ENCODE measurements around the gene TAF7.

TAF7 gene

DNA sequence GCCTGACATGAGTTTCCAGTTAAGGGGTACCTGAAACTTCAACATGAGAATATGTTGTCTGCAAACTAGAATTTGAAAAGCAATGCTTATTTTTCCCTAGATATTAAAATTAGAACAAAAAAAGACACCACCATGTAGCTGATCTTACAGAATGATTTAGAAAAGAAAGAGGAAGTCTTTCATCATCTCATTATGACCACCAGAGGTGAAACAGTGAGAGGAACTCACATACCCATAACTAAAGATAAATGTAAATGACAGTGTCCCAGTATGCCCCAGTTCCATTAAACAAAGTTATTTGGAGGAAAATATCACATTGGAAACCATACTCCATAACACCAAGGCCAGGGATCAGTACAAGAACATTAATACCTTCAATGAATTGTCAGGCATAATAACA is 6.9 kb downstream of the TAF7 start:
- TF ChIP-seq ZNF274 (IDR thresholded peaks at IDR 0.05; ENCODE audit: low read depth, low read length) = no peak
- H3K4me3 ChIP-seq (ENCODE audit: low read length) = no peak overlapping the region

DNA sequence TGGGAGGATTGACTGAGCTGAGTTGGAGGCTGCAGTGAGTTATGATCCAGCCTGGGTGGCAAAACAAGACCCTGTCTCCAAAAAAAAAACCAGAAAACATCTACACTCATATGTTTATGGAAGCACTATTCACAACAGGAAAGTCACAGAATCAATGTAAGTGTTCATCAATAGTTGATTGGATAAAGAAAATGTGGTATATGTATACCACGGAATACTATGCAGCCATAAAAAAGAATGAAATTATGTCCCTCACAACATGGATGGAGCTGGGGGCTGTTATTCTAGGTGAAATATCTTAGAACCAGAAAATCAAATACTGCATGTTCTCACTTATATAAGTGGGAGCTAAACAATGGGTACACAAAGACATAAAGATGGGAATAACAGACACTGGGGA is 14.0 kb downstream of the TAF7 start:
- no peak overlapping the region for H3K4me3 ChIP-seq (ENCODE audit: low read length)
- TF ChIP-seq ZNF274 (IDR thresholded peaks at IDR 0.05; ENCODE audit: low read depth, low read length) = no peak

DNA sequence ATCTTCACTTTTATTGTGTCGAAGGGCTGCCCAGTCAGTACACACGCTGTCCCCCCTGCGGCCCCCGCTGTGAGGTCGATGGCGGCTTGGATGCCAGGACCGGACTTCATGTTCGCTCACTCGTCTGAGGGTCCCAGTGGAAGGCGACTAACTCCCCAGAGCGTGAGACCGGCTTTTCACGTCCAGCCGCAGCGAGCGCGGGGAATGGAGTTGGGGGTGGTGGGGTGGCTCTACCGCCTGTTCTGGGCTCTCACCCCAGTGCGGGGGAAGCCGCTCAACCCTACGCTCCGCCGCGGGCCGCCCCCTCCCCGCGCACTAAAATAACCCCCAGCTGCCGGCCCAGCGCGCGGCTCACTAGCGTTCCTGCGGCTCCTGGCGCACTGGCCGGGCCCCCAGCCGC is 16.8 kb downstream of the TAF7 start, which contains the start of gene SLC25A2:
Gene SLC25A2, minus strand, starts transcription at position 294 of the 400 bp plus-strand sequence. Its CDS starts 184 bp downstream, at position 110.
- H3K4me3 ChIP-seq (ENCODE audit: low read length) = no peak within 1 kb of the TSS
- TF ChIP-seq ZNF274 (IDR thresholded peaks at IDR 0.05; ENCODE audit: low read depth, low read length) = no peak

GRCh38 chr5:141298376-141298775 is 22.2 kb downstream of the TAF7 start:
- TF ChIP-seq ZNF274 (IDR thresholded peaks at IDR 0.05; ENCODE audit: low read depth, low read length) = no peak
- no peak overlapping the region for H3K4me3 ChIP-seq (ENCODE audit: low read length)

DNA sequence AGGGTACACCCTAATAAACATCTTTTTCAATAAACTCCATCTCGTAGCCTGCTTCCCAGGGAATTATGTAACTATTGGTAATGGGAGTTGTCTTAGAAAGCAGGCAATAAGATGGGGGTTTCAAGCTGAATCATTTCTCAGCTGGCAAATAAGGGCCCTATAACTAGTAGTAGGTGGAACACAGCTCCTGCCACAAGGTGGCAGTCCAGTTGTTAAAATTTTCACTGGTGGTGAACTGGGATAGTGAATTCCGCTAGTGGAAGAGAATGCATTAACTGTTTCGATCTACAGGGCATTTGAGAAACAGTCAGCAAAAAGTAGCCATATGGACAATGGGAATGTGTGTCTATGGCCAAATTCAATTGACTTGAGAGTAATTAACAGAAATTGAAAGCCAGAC is 47.7 kb downstream of the TAF7 start:
- TF ChIP-seq ZNF274 (IDR thresholded peaks at IDR 0.05; ENCODE audit: low read depth, low read length) = no peak
- no peak overlapping the region for H3K4me3 ChIP-seq (ENCODE audit: low read length)

- H3K4me3 ChIP-seq (ENCODE audit: low read length) = no peak overlapping the region
- no peak for TF ChIP-seq ZNF274 (IDR thresholded peaks at IDR 0.05; ENCODE audit: low read depth, low read length)
Observed at GRCh38 chr5:141269195-141269594, 51.4 kb downstream of the TAF7 start.

Measured in GM08714 (cell line).